Hematopoietic multipotent progenitor cell treated with erythropoietin and hydrocortisone succinate and interleukin-3 and kit ligand, for 15 days (in vitro differentiated cells): ENCODE results near the gene PNPO.

Experiments used
- DNase-seq: peaks from one replicate; pipeline ENCODE4 v3.0.0-alpha.2; 2015; ENCODE audit warnings: low spot score

The PNPO gene

GRCh38 chr17:47949946-47950345, 8.6 kb downstream of the PNPO start:
- no peak for DNase-seq

DNA sequence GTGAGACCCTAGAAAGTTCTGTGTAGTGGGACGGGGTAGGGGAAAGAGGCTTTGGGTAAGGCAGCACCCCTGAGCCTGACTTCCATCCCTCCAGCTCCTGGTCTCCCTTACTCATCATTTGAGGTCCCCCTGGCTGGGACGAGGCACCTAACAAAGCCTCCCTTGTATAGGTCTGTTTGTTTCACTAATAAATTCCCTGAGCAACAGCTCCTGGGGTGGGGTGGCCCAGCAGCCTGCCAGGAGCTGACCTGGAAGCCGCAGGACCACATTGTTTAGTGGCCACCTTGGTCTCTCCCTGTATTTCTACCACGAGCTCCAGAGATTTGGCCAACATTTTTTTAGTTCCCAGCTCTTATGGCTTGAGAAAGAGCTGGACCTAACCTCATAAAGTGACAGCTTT, 9.1 kb downstream of the PNPO start:
- no peak for DNase-seq

- no peak for DNase-seq
Measured at GRCh38 chr17:47952171-47953021, 11.0 kb downstream of the PNPO start.

DNA sequence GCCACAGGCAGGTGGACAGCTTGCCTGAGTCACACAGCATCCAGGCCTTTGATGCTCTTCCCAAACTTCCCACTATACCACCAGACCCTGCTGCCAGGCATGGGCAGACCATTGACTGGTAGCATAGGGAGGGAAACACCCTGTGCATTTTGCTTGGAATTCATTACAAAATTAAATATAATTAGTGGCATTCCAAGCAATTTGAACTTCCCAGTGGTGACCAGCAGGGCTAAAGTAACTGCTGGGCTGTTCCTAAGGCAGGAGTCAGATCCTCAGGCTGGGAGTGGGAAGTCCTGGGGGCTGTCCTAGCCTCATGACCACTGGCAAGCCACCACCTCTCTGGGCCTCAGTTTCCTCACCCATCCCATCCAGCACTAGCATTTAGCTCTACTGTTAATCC, 12.5 kb downstream of the PNPO start:
- DNase-seq = no peak

- no peak for DNase-seq
Measured at GRCh38 chr17:47955497-47956461, 14.4 kb downstream of the PNPO start.

DNA sequence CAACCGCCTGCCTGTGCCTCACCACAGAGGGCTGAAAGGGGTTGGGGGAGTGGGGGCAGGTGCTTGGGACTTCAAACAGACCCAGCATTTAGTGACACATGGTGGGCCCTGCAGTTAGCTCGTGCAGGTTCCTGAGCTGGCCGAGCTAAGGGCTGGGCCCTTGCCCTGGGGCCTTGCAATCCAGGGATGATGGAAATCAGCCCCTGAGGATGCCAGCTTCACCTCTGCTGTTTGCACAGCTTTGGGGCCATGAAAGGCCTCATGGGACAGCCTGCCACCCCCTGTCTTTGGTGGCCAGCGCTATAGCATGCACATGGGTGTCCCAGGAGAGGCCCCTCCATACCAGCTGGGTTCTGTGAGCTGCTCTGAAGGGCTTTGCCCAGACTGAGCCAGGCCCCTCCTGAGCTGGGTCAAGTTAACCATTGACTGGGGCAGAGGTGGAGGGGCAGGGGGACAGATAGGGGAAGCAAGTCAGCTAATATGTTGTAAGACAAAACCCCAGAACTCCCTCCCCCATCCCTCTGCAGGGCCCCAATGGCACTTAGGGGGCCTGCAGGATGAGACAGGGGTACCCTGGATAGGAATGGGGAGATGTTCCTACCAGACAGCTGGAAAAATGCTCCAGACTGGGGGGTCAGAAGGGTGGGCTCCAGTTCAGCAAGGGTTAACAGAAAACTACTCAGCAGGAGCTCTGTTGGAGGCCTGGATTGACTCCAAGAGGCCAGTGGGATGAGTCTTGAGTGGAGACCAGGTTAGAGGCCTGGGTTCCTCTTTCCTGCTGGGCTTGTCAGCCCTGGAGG, 15.6 kb downstream of the PNPO start:
- no peak for DNase-seq

DNA sequence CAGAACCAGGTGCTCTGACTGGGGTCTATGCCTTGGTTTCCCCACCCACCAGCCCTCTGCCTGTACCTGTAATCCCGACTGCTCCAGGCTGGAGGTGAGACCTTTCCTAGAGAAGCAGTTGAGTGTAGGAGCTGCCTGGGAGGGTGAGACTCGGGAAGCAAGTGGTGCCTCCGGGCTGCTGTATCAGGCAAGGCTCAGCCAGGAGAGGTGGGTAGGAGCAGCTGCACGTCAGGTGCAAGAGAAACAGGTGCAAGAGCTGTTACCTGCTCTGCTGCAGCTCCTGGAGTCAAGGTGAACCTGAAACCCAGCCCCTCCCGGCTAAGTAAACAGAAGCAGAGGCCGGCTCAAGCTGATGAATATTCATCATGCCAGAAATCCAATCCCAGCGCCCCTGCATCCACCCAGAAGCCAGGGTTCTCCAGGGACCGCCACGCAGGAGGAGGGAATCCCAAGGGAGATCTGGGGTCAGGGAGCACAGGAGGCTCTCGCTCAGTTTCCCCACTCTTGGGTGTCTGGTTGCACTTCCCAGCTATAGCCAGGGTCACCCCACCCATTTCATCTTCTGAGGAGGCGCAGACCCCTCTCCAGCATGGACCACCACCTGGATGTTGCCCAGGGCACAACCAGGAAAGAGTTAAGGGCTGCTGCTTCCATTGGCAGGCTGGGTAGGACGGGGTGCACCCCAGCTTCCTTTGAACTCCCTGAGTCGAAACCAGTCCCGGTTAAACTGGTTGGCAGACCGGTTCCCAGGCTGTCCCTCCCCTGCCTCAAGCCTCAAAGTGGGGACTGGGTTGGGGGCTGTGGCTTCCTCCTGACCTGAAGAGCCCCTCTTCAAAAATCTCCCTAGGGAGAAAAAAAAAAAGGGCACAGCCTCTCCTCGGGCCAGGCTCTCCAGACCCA, 16.5 kb downstream of the PNPO start, which contains the start of gene PRR15L:
Gene PRR15L, minus strand, starts transcription at position 293 of the 900 bp plus-strand sequence. CDS start 4,649 bp downstream, outside the sequence.
- no peak for DNase-seq

DNA sequence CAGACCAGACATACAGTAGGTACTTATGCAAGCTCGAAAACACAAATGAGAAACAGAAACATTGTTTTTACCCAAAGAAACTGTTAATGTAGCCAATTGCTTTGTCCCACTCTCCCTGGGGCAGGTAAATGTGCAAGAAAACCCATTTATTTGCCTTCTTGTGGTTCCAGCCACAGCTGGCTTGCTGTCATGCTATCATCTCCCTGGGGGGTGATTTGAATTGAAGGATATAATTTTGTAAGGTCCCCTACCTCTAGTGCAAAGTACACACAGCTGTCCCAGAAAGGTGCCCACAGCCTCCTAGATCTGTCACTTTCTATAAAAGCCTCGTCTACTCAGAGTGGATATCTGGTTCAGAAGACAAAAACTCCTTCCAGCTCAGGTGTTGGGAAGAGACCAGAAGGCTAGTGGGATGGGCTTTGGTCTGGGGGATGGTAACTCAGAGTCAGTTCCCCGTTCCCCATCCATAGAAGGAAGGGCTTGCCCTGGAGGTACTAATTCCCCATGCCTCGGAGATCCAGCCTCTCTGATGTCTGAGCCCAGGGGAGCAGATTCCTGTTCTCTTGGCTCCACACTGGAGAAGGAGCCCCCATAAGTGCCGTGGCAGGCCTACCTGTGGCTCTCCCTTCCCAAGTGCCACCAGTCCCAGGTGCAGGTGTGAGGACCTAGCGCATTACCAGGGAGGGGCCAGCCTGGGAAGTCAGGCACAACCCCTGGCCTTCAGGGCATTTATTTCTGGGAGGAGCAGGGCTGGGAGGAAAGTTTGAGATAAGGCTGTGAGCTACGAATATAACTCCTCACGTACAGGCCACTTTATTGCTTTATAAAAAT, 18.7 kb downstream of the PNPO start:
- no peak for DNase-seq

DNA sequence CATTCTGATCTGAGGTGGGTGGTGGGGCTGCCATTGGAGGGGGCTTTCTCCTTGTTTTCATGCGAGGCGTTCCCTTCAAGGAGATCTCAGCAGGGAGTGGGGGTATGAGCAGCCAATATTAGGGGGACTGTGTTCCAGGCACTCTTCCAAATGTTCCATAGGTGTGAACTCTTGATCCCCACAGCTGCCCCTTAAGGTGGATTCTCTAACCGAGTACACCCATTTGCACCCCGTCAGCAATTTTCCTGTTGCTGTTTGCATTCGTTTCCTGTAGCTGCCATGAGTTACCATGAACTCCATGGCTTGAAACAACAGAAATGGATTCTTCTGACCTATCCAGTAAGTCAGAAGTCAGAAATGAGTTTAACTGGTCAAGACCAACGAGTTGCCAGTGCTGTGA, 20.0 kb downstream of the PNPO start:
- no peak for DNase-seq

DNA sequence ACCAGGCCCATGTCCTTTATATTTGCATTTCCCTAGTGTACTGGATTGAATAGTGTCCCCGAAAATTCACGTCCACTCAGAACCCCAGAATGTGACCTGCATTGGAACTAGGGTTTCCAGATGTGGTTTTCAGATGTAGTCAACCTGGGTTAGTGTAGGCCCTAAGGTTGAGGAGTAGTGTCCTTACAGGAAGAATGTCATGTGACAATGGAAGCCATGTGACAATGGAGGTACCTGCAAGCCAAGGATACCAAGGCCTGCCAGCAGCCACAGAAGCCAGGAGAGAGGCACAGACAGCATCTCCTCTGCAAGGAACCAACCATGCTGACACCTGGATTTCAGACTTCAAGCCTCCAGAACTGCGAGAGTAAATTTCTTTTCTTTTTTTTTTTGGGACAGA, 21.5 kb downstream of the PNPO start:
- DNase-seq = no peak

GRCh38 chr17:47964856-47965255, 23.5 kb downstream of the PNPO start:
- DNase-seq = no peak

- no peak for DNase-seq
Measured at GRCh38 chr17:47966079-47966519, 24.7 kb downstream of the PNPO start.

GRCh38 chr17:47967607-47968252, 26.4 kb downstream of the PNPO start:
- DNase-seq = no peak

- DNase-seq = no peak
Measured at GRCh38 chr17:47968836-47969235, 27.5 kb downstream of the PNPO start.

DNA sequence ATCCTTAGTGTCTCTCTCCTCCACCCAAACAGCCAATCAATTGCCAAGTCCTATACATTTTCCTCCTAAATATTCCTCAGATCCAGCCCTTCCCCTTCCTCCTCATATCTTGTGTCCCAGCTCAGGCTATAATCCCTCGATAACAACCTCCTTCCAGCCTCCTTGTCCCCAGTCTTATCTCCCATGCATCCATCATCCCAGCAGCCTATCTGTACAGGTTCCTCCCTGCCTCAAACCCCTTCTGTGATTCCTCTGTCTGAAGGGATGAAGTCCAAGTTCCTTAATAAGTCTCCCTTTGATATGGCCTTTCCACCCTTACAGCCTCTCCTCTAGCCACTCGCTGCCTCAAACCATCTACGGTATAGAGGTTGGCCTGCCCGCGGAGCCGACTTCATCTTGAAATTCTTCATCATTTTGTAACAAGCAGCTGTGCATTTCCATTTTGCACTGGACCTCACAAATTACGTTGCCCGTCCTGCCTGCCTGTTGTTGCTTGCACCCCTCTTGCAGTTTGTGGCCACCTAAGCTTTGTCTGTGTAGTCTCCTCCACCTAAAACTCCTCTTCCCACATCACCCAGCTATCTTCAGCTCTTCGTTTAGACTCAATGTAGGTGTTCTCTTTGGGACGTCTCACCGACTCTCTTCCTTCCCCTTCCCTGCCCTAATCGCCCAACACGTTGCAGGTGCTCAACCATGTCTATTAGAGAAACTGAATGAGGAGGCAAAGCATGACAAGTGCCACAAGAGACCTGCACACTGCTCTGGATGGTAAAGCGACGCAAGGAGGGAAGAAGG, 28.8 kb downstream of the PNPO start:
- no peak for DNase-seq

DNA sequence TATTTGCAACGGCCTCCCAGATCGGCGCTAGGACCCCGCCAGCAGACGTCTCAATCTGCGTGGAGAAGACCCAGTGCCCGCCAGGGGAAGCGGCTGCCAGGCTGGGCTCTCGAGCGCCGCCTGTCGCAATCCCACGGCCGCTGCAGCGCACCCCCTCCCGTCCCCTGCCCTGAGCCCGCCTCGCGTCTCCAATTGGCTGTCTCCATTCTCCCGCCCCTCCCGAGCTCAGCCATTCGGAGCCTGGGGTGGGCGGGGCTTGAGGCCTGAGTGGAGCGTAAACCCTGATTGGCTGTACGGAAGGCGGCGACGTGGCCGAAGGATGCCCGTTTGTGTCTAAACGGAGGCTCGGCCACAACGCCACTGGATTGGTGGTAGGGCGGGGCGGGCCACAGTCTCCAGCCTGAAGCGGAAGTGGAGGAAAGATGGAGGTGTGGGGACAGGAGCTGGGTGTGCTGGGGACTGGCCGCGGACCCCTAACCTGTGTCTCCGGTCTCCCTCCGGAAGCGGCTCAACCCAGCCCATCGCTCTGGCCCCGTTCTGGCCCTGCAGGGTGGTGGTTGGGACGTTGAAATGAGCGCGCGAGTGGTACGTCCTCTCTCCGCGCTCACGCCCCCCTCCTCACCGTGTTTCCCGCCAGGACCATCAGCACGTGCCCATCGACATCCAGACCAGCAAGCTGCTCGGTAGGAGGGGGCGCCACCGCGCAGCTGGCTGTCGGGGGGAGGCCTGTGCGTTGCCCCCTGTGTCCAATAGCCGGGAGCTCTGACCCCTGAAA, 29.5 kb downstream of the PNPO start, which contains the start of gene CDK5RAP3:
Gene CDK5RAP3, plus strand, starts transcription at position 389 of the 775 bp plus-strand sequence. Its CDS starts 34 bp downstream, at position 423.
- DNase-seq = peak; percentile 100

GRCh38 chr17:47973541-47973940, 32.2 kb downstream of the PNPO start:
- DNase-seq = no peak
